H9 (cell line): ENCODE data around the gene LRRC45. TPM values are rescaled to one million over a fixed set of nuclear protein-coding genes. Genes with fewer than 3 reads are reported as not detected.
A peak's percentile ranks its signal among the peaks of the same experiment; 100 is the strongest.

Experiments
- DNase-seq: peaks from one replicate; pipeline ENCODE4 v3.0.0-alpha.2; 2017
- H2AFZ ChIP-seq: one replicate; pipeline ENCODE4 v1.6.1; 2013; ENCODE audit warnings: mild to moderate bottlenecking, low read length, control low read depth, moderate library complexity
- H2AK5ac ChIP-seq: 2 replicates; pipeline ENCODE4 v1.6.1; 2013; ENCODE audit warnings: low read length, control low read depth, mixed read lengths; ENCODE audit not compliant: insufficient read length
- H2BK120ac ChIP-seq: one replicate; pipeline ENCODE4 v1.6.1; 2013; ENCODE audit warnings: low read depth, mild to moderate bottlenecking, low read length, control low read depth, inconsistent platforms; ENCODE audit not compliant: poor library complexity, severe bottlenecking
- H2BK12ac ChIP-seq: 2 replicates; pipeline ENCODE4 v1.6.1; 2013; ENCODE audit warnings: low read length, control low read depth, mixed read lengths, low read depth; ENCODE audit not compliant: insufficient read length
- H2BK15ac ChIP-seq: 2 replicates; pipeline ENCODE4 v1.6.1; 2013; ENCODE audit warnings: low read depth, low read length, control low read depth
- H2BK20ac ChIP-seq: one replicate; pipeline ENCODE4 v1.6.1; 2013; ENCODE audit warnings: low read depth, mild to moderate bottlenecking, low read length, control low read depth, inconsistent platforms; ENCODE audit not compliant: poor library complexity, severe bottlenecking
- H2BK5ac ChIP-seq: 2 replicates; pipeline ENCODE4 v1.6.1; 2013; ENCODE audit warnings: low read length, control low read depth, mixed read lengths; ENCODE audit not compliant: insufficient read length
- H3K14ac ChIP-seq: 2 replicates; pipeline ENCODE4 v1.6.1; 2013; ENCODE audit warnings: low read length, control low read depth; ENCODE audit not compliant: insufficient read depth
- H3K18ac ChIP-seq: 2 replicates; pipeline ENCODE4 v1.6.1; 2013; ENCODE audit warnings: low read depth, mild to moderate bottlenecking, mixed read lengths, low read length, control low read depth; ENCODE audit not compliant: insufficient read length
- H3K23ac ChIP-seq: 2 replicates; pipeline ENCODE4 v1.6.1; 2013; ENCODE audit warnings: low read length, control low read depth, mixed read lengths, low read depth; ENCODE audit not compliant: insufficient read length
- H3K23me2 ChIP-seq: 2 replicates; pipeline ENCODE4 v1.6.1; 2013; ENCODE audit warnings: low read depth, mild to moderate bottlenecking, mixed read lengths, low read length, control low read depth; ENCODE audit not compliant: insufficient read length, poor library complexity, severe bottlenecking
- H3K27ac ChIP-seq: 2 replicates; pipeline ENCODE4 v1.5.1; 2013; ENCODE audit warnings: low read length, control low read depth, mixed read lengths, low read depth; ENCODE audit not compliant: insufficient read length
- H3K27me3 ChIP-seq: 2 replicates; pipeline ENCODE4 v1.6.1; 2013; ENCODE audit warnings: low read length, control low read depth, inconsistent platforms; ENCODE audit not compliant: insufficient read depth
- H3K4ac ChIP-seq: 2 replicates; pipeline ENCODE4 v1.6.1; 2013; ENCODE audit warnings: low read depth, mild to moderate bottlenecking, control low read depth, inconsistent platforms, low read length, moderate library complexity
- H3K4me1 ChIP-seq: 2 replicates; pipeline ENCODE4 v1.6.1; 2013; ENCODE audit warnings: low read length, control low read depth, inconsistent platforms; ENCODE audit not compliant: insufficient read depth
- H3K4me2 ChIP-seq: 2 replicates; pipeline ENCODE4 v1.6.1; 2013; ENCODE audit warnings: low read length, control low read depth, mixed read lengths; ENCODE audit not compliant: insufficient read length, insufficient read depth
- H3K56ac ChIP-seq: 2 replicates; pipeline ENCODE4 v1.6.1; 2013; ENCODE audit warnings: low read depth, mild to moderate bottlenecking, mixed read lengths, low read length, control low read depth; ENCODE audit not compliant: insufficient read length
- H3K79me1 ChIP-seq: 2 replicates; pipeline ENCODE4 v1.6.1; 2013; ENCODE audit warnings: low read depth, mild to moderate bottlenecking, moderate library complexity, low read length, control low read depth, inconsistent platforms; ENCODE audit not compliant: insufficient read depth, poor library complexity, severe bottlenecking
- H3K79me2 ChIP-seq: 2 replicates; pipeline ENCODE4 v1.6.1; 2013; ENCODE audit warnings: low read length, control low read depth, inconsistent platforms; ENCODE audit not compliant: insufficient read depth
- H3K9ac ChIP-seq: 2 replicates; pipeline ENCODE4 v1.6.1; 2013; ENCODE audit warnings: low read length, control low read depth, mixed read lengths; ENCODE audit not compliant: insufficient read length; ENCODE audit errors: extremely low read depth
- H3K9me3 ChIP-seq: one replicate; pipeline ENCODE4 v1.6.1; 2013; ENCODE audit warnings: low read depth, low read length, inconsistent platforms; ENCODE audit not compliant: control insufficient read depth
- H3T11ph ChIP-seq: one replicate; pipeline ENCODE4 v1.6.1; 2013; ENCODE audit warnings: mild to moderate bottlenecking, low read length, control low read depth, inconsistent platforms
- H4K20me1 ChIP-seq: one replicate; pipeline ENCODE4 v1.6.1; 2013; ENCODE audit not compliant: control insufficient read depth, insufficient read length, insufficient read depth
- H4K5ac ChIP-seq: 2 replicates; pipeline ENCODE4 v1.6.1; 2013; ENCODE audit warnings: low read depth, mild to moderate bottlenecking, mixed read lengths, low read length, control low read depth; ENCODE audit not compliant: insufficient read length
- H4K8ac ChIP-seq: replicated peaks from 2 replicates; pipeline ENCODE4 v1.6.1; 2013; ENCODE audit warnings: low read length, control low read depth, mixed read lengths, low read depth; ENCODE audit not compliant: insufficient read length
- H4K91ac ChIP-seq: 2 replicates; pipeline ENCODE4 v1.6.1; 2013; ENCODE audit warnings: low read depth, mild to moderate bottlenecking, moderate library complexity, mixed read lengths, low read length, control low read depth; ENCODE audit not compliant: insufficient read length
- H3K27ac Mint-ChIP-seq, 3 experiments: 2 replicates in 2 of 3; 3 replicates in 1 of 3; pipeline ENCODE4 v1.8.0; 2020 to 2021; ENCODE audit warnings: mixed read lengths in 3 of 3, mild to moderate bottlenecking in 1 of 3, moderate library complexity in 1 of 3
- H3K27me3 Mint-ChIP-seq: 2 replicates; pipeline ENCODE4 v1.8.0; 2021; ENCODE audit warnings: low read depth, mild to moderate bottlenecking, moderate library complexity, mixed read lengths
- H3K36me3 Mint-ChIP-seq, 3 experiments: 2 replicates in 2 of 3; 3 replicates in 1 of 3; pipeline ENCODE4 v1.8.0; 2020 to 2021; ENCODE audit warnings: low read depth in 3 of 3, mixed read lengths in 3 of 3; ENCODE audit not compliant: insufficient read depth in 1 of 3
- H3K4me1 Mint-ChIP-seq, 2 experiments: 2 replicates each; pipeline ENCODE4 v1.8.0; 2020; ENCODE audit warnings: mixed read lengths in 2 of 2
- H3K4me3 Mint-ChIP-seq, 2 experiments: 2 replicates in 1 of 2; 3 replicates in 1 of 2; pipeline ENCODE4 v1.8.0; 2020 to 2021; ENCODE audit warnings: mild to moderate bottlenecking in 2 of 2, mixed read lengths in 2 of 2, moderate library complexity in 1 of 2
- H3K9me3 Mint-ChIP-seq, 2 experiments: 2 replicates in 1 of 2; 3 replicates in 1 of 2; pipeline ENCODE4 v1.8.0; 2020; ENCODE audit warnings: mild to moderate bottlenecking in 2 of 2, mixed read lengths in 2 of 2, moderate library complexity in 1 of 2
- WGBS: extraction: QIAGEN DNeasy Blood & Tissue Kit; methylation state at CpG from one replicate; pipeline ENCODE4 v1.1.7; 2013; ENCODE audit warnings: missing lambda C conversion rate, low lambda C conversion rate, mixed read lengths; ENCODE audit not compliant: insufficient read length; ENCODE audit errors: extremely low coverage; 5-methylcytosine and 5-hydroxymethylcytosine counted together
- total RNA-seq: library from RNA; stranded (reverse); gene quantifications from 2 replicates; pipeline ENCODE4 v1.2.1, GENCODE V29; 2021
- TF ChIP-seq, protein P1 (sequence below): fragments of 200-600 bp; sonication (generic); conservative IDR thresholded peaks from 3 replicates; pipeline ENCODE4 v1.8.0; 2021; ENCODE audit warnings: antibody characterized with exemption, mild to moderate bottlenecking

Gene LRRC45
- total RNA-seq, 1 experiment from 2014 or later = 28.7 TPM

DNA sequence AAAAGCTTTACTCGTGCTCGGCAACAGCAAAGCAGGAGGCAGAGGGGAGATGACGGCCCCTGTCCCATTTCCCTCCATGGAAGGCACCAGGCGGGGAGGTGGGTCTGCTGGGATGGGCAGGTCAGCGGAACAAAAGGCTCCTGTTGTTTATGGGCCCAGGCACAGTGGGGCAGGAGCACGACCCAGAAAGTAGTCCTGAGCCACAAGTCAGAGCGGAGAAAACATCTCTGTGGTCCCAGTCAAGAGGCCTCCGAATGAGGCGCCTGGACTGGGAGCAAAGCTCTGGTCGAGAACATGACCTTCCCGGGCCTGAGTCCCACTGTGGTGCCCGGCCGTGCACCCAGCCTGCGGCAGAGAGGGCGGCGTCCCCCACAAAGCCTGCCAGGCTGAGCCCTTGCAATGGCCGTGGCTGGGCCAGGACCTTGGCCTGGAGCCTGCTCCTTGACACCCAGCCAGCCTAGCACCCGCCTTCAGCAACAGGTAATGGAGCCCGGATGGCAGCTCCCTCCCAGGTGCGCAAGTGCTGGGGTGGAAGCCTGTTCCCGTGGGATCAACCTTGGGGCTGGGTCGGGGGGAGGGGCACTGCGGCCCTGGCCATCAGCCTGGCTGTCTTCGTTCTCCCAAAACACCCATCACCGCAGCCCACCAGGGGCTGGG lies 24.9 kb downstream of the LRRC45 start:
- H2BK5ac ChIP-seq = no peak overlapping the region
- no peaks in the 10 kb centered on the region for H3K79me2 ChIP-seq
- no peaks in the 10 kb centered on the region; the same call in 1 of the 2 replicates for H3K4me1 ChIP-seq
- no peak overlapping the region for H4K91ac ChIP-seq
- no peak overlapping the region for H2BK20ac ChIP-seq
- no peak overlapping the region for H3K14ac ChIP-seq
- no peaks in the 10 kb centered on the region for H4K20me1 ChIP-seq
- H3K27me3 Mint-ChIP-seq = no peaks in the 10 kb centered on the region; the same call in 1 of the 2 replicates
- no peak overlapping the region for H2BK15ac ChIP-seq
- no peak overlapping the region for H2BK12ac ChIP-seq
- H2BK120ac ChIP-seq = no peak overlapping the region
- no peaks in the 10 kb centered on the region for H3K9me3 ChIP-seq
- TF ChIP-seq, protein P1, sequence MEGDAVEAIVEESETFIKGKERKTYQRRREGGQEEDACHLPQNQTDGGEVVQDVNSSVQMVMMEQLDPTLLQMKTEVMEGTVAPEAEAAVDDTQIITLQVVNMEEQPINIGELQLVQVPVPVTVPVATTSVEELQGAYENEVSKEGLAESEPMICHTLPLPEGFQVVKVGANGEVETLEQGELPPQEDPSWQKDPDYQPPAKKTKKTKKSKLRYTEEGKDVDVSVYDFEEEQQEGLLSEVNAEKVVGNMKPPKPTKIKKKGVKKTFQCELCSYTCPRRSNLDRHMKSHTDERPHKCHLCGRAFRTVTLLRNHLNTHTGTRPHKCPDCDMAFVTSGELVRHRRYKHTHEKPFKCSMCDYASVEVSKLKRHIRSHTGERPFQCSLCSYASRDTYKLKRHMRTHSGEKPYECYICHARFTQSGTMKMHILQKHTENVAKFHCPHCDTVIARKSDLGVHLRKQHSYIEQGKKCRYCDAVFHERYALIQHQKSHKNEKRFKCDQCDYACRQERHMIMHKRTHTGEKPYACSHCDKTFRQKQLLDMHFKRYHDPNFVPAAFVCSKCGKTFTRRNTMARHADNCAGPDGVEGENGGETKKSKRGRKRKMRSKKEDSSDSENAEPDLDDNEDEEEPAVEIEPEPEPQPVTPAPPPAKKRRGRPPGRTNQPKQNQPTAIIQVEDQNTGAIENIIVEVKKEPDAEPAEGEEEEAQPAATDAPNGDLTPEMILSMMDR = no peak
- no peak overlapping the region for H3K18ac ChIP-seq
- H3K4me2 ChIP-seq = no peak overlapping the region
- no peak overlapping the region for H3T11ph ChIP-seq
- H3K79me1 ChIP-seq = peaks cover 2% of the 10 kb centered on the region
- H3K36me3 Mint-ChIP-seq = peaks cover 6 to 23% (median 21%) of the 10 kb centered on the region in 3 experiments; a peak in 6 of 7 replicates
- H3K27ac ChIP-seq = no peak overlapping the region
- no peak overlapping the region for H3K4me3 Mint-ChIP-seq
- no peak overlapping the region for H3K9ac ChIP-seq
- no peak overlapping the region for H2AFZ ChIP-seq
- H3K23ac ChIP-seq = no peak overlapping the region
- DNase-seq = no peak
- H3K27ac Mint-ChIP-seq = peak overlapping the region in 1 of 3 experiments; percentile 49; a peak in 2 of 7 replicates
- no peak overlapping the region for H3K56ac ChIP-seq
- H3K27me3 ChIP-seq = no peaks in the 10 kb centered on the region
- no peak overlapping the region for H4K8ac ChIP-seq
- no peaks in the 10 kb centered on the region for H3K9me3 Mint-ChIP-seq
- H4K5ac ChIP-seq = no peak overlapping the region
- no peak overlapping the region for H3K4ac ChIP-seq
- peaks cover 5 to 17% of the 10 kb centered on the region in 2 experiments; a peak in 2 of 4 replicates for H3K4me1 Mint-ChIP-seq
- no CpG with 5 or more reads among the region's 25 CpGs for WGBS
- no peak overlapping the region for H2AK5ac ChIP-seq
- H3K23me2 ChIP-seq = no peaks in the 10 kb centered on the region
